Osteoblast (primary cell): ENCODE results near the gene VAV2. TPM values are rescaled to one million over a fixed set of nuclear protein-coding genes. Genes with fewer than 3 reads are reported as not detected.

Experiments used
- DNase-seq: peaks from one replicate; pipeline ENCODE4 v3.0.0; 2011; ENCODE audit warnings: low spot score, mixed read lengths; ENCODE audit not compliant: insufficient read length; ENCODE audit errors: missing footprints
- H2AFZ ChIP-seq: 2 replicates; pipeline ENCODE4 v1.6.0; 2011; ENCODE audit warnings: mild to moderate bottlenecking, low read length
- H3K27ac ChIP-seq: 2 replicates; pipeline ENCODE4 v1.5.1; 2011; ENCODE audit warnings: mild to moderate bottlenecking, low read depth, low read length, moderate library complexity
- H3K27me3 ChIP-seq: 2 replicates; pipeline ENCODE4 v1.6.0; 2012; ENCODE audit warnings: mild to moderate bottlenecking, control low read depth, inconsistent platforms, low read length, moderate library complexity; ENCODE audit not compliant: insufficient read depth
- H3K36me3 ChIP-seq: 2 replicates; pipeline ENCODE4 v1.5.1; 2011; ENCODE audit warnings: mild to moderate bottlenecking, low read length, control low read depth, moderate library complexity; ENCODE audit not compliant: insufficient read depth
- H3K4me1 ChIP-seq: 2 replicates; pipeline ENCODE4 v1.5.1; 2011; ENCODE audit warnings: mild to moderate bottlenecking, low read length, control low read depth, moderate library complexity; ENCODE audit not compliant: insufficient read depth
- H3K4me2 ChIP-seq: 2 replicates; pipeline ENCODE4 v1.6.0; 2011; ENCODE audit warnings: mild to moderate bottlenecking, low read length; ENCODE audit not compliant: insufficient read depth
- H3K4me3 ChIP-seq: fragments of 200-600 bp; sonication (generic); 3 replicates; pipeline ENCODE4 v1.5.1; 2012; ENCODE audit warnings: mild to moderate bottlenecking, low read length, inconsistent platforms; ENCODE audit not compliant: insufficient read depth
- H3K79me2 ChIP-seq: 2 replicates; pipeline ENCODE4 v1.6.0; 2012; ENCODE audit warnings: mild to moderate bottlenecking, low read length, control low read depth, inconsistent platforms; ENCODE audit not compliant: insufficient read depth
- H3K9me3 ChIP-seq: 2 replicates; pipeline ENCODE4 v1.5.1; 2011; ENCODE audit warnings: low read depth, low read length, control low read depth
- H4K20me1 ChIP-seq: 2 replicates; pipeline ENCODE4 v1.6.0; 2012; ENCODE audit warnings: mild to moderate bottlenecking, low read length, control low read depth; ENCODE audit not compliant: insufficient read depth
- total RNA-seq: library from RNA; depleted of rRNA; stranded (reverse); fragments of >200 nt; gene quantifications from 2 replicates; pipeline ENCODE4 v1.2.3, GENCODE V29; 2012
- TF ChIP-seq, protein P1 (sequence below): IDR thresholded peaks from 2 replicates; pipeline ENCODE4 v1.5.1; 2011; ENCODE audit warnings: mild to moderate bottlenecking, low read depth, low read length, moderate library complexity; ENCODE audit errors: extremely low read depth

VAV2 gene
- total RNA-seq, 1 donor = 8.0 TPM

DNA sequence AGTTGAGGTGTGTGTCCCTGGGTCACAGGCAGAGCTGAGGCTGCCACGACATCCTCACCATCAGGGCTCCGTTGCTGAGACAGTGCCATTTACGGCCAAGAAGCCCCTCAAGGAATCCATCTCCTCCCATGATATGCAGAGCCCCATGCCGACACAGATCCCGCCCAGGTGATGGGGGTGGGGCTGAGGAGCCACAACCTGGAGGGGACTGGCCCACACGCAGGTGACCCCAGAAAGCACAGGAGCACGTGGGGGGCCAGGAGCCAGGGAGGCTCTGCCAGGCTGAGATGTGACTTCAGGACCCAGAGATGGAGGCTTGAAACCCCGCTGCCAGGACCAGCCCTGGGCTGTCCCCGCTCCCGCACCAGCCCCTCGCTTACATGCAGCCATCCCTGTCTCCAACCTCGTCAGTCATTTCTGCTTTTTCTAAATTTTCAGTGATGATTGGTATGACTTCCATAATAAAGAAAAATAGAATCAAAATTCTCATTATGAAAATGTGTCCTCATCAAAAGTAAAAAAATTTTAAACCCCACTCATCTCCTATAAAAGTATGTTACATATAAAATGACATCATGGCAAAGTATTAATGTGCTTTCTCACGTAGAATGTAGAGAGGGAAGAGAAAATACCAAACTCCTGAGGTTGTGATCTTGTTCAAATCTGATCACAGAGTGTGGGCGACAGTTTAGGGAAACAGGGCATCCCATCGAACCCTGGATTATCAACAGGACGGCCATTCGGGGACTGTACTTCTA, 155.9 kb downstream of the VAV2 start:
- Histone ChIP-seq H2AFZ (no peak overlapping the region), H3K79me2 (peaks cover 15% of the 10 kb centered on the region), H3K27ac (no peak overlapping the region), H3K36me3 (peaks cover 4% of the 10 kb centered on the region), H3K4me3 (no peak overlapping the region), H3K9me3 (no peaks in the 10 kb centered on the region), H3K4me2 (no peak overlapping the region), H3K27me3 (no peaks in the 10 kb centered on the region), H3K4me1 (peaks cover 4% of the 10 kb centered on the region), H4K20me1 (peaks cover 15% of the 10 kb centered on the region)
- TF ChIP-seq, protein P1, sequence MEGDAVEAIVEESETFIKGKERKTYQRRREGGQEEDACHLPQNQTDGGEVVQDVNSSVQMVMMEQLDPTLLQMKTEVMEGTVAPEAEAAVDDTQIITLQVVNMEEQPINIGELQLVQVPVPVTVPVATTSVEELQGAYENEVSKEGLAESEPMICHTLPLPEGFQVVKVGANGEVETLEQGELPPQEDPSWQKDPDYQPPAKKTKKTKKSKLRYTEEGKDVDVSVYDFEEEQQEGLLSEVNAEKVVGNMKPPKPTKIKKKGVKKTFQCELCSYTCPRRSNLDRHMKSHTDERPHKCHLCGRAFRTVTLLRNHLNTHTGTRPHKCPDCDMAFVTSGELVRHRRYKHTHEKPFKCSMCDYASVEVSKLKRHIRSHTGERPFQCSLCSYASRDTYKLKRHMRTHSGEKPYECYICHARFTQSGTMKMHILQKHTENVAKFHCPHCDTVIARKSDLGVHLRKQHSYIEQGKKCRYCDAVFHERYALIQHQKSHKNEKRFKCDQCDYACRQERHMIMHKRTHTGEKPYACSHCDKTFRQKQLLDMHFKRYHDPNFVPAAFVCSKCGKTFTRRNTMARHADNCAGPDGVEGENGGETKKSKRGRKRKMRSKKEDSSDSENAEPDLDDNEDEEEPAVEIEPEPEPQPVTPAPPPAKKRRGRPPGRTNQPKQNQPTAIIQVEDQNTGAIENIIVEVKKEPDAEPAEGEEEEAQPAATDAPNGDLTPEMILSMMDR = no peak
- no peak for DNase-seq

DNA sequence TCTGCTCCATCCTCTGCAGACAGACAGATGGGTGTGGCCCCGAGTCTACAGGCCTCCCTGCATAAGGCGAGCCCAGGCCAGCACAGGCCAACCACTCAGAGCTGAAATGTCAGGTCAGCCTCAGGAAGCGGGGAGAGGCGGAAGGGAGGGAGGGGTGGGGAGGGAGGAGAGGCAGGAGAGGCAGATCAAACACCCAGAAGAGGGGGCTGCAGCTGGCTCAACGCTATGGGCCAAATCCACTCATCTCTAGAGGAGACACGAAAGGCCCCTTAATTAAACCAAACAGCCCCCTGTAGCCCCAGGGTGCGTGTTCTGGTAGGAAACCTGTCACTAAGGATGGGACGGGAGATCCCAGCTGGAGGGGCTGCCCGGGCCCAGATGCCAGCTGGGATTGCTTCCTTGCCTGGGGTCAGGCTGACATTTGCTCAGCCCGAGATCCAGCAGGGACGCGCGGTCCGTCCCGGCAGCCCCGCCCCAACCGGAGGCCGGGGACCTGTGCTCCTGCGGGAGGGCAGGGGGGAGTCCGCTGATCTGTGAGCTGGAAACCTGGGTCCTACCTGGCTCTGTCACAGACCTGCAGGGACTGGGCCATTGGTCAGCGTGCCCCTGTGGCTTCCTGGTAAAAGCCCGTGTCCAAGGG, 156.7 kb downstream of the VAV2 start:
- H3K36me3 ChIP-seq = peaks cover 4% of the 10 kb centered on the region
- no peaks in the 10 kb centered on the region for H3K9me3 ChIP-seq
- H3K27me3 ChIP-seq = no peaks in the 10 kb centered on the region
- peaks cover 15% of the 10 kb centered on the region for H4K20me1 ChIP-seq
- H3K79me2 ChIP-seq = peaks cover 15% of the 10 kb centered on the region
- no peak for DNase-seq
- no peak overlapping the region for H2AFZ ChIP-seq
- TF ChIP-seq, protein P1 = no peak
- no peak overlapping the region for H3K4me3 ChIP-seq
- peaks cover 4% of the 10 kb centered on the region for H3K4me1 ChIP-seq
- no peak overlapping the region for H3K27ac ChIP-seq
- no peak overlapping the region for H3K4me2 ChIP-seq

DNA sequence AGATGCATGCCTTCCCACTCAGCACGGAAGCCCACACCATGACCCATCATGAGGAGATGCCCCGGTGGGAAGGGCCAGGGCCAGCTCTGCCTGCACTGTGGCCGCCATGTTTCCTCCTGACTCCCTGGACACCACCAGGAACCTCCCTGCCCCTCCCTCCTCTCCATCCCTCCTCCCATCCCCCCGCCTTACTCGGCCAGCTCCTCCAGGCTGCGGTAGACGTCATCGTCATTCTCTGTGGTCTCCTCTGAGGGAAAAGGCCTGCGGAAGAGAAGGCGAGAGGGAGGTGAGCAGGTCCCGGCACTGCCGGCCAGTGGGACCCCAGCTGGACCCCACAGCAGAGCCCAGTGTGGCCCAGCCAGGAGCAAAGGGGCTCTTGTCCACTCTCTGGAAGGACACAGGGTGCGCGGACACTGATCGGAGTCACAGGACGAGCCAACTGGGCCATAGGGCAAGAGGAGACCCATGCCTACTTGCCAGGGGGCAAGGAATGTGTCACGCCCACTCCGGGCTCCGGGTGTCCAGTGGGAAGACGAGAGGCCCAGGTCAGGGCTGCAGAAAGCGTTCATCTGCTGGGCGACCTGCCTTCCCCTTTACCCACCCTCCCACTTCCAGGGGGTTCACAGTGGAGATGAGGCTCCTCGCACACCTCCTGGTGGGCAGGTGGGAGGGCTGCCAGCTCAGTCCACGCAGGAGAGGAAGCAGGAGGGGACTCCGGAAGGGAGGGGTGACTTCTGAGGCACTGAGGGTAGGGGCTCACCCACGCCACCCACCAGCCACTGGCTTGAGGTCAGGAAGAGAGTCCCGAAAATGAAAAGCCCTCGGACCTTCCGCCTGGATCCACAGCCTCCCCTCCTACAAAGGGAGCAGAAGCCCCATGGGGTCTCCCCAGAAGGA, 157.8 kb downstream of the VAV2 start:
- Histone ChIP-seq H2AFZ (no peak overlapping the region), H4K20me1 (peaks cover 15% of the 10 kb centered on the region)
- no peak for DNase-seq

More for the DNA sequence above, 157.8 kb downstream of the VAV2 start:
- H3K4me3 ChIP-seq = no peak overlapping the region
- peaks cover 15% of the 10 kb centered on the region for H3K79me2 ChIP-seq
- peaks cover 10% of the 10 kb centered on the region for H3K36me3 ChIP-seq
- H3K27ac ChIP-seq = no peak overlapping the region
- H3K4me2 ChIP-seq = no peak overlapping the region
- no peaks in the 10 kb centered on the region for H3K27me3 ChIP-seq
- no peaks in the 10 kb centered on the region for H3K9me3 ChIP-seq
- TF ChIP-seq, protein P1 = no peak
- H3K4me1 ChIP-seq = no peaks in the 10 kb centered on the region
